ENCODE results near the gene HOTAIR.

- no peak for TF ChIP-seq CTCF (IDR thresholded peaks at IDR 0.05)
- no peak for TF ChIP-seq POLR2A (IDR thresholded peaks at IDR 0.05)
Measured at GRCh38 chr12:53924521-53925405, 50.0 kb downstream of the HOTAIR start.

All from sigmoid colon (tissue), 3 donors.